Measurements from ENCODE around the gene GYS2. TPM values are rescaled to one million over a fixed set of nuclear protein-coding genes. Genes with fewer than 3 reads are reported as not detected.

The GYS2 gene
- total and polyA plus RNA-seq, 2 of the 4 experiments (the other 2 are of a cell fraction) = not detected

- Histone ChIP-seq H3K4me3 (ENCODE audit: insufficient read depth, low read depth, low read length) (no peak overlapping the region), H2BK120ac (ENCODE audit: low read depth, low read length) (no peak overlapping the region), H4K5ac (ENCODE audit: low read depth, low read length) (no peak overlapping the region), H2BK15ac (ENCODE audit: low read depth, low read length) (no peak overlapping the region), H3K9ac (ENCODE audit: low read depth, low read length) (no peak overlapping the region), H2BK20ac (ENCODE audit: low read depth, low read length) (no peak overlapping the region), H3K56ac (ENCODE audit: extremely low read depth, insufficient read depth, low read length) (no peak overlapping the region), H3K18ac (ENCODE audit: low read depth, low read length) (no peak overlapping the region), H3K9me3 (ENCODE audit: control insufficient read depth, insufficient read depth, low read length) (no peaks in the 10 kb centered on the region), H4K91ac (ENCODE audit: insufficient read depth, low read depth, low read length) (no peak overlapping the region), H2AK9ac (replicated peaks; ENCODE audit: low read depth, low read length, poor library complexity) (no peak overlapping the region), H4K8ac (ENCODE audit: low read depth in 2 of 2, low read length in 2 of 2) (no peak overlapping the region), H3K14ac (replicated peaks; ENCODE audit: low read depth, low read length) (no peak overlapping the region), H3K4me1 (ENCODE audit: control insufficient read depth, insufficient read depth, low read length) (no peaks in the 10 kb centered on the region), H2AK5ac (ENCODE audit: low read depth, low read length) (no peak overlapping the region), H3K27ac (ENCODE audit: insufficient read depth, low read length) (no peak overlapping the region), H3K27me3 (ENCODE audit: control insufficient read depth, insufficient read depth, low read length) (no peaks in the 10 kb centered on the region; the same call in 1 of the 2 replicates), H3K79me1 (ENCODE audit: low read depth in 1 of 2, low read length in 2 of 2) (no peaks in the 10 kb centered on the region), H2BK5ac (ENCODE audit: low read depth, low read length, poor library complexity, severe bottlenecking) (no peak overlapping the region), H3K4ac (ENCODE audit: low read depth, low read length) (no peak overlapping the region), H3K4me2 (ENCODE audit: low read depth, low read length) (no peak overlapping the region), H3K9me1 (ENCODE audit: insufficient read depth, low read length) (no peaks in the 10 kb centered on the region), H3K36me3 (ENCODE audit: control insufficient read depth, insufficient read depth, low read length) (no peaks in the 10 kb centered on the region), H3K23ac (ENCODE audit: low read depth, low read length) (no peak overlapping the region), H2AFZ (replicated peaks; ENCODE audit: low read length, poor library complexity) (no peak overlapping the region), H4K20me1 (ENCODE audit: insufficient read depth, low read length) (no peaks in the 10 kb centered on the region)
- intact Hi-C loops (cut with micrococcal nuclease) (no loop called here), dilution Hi-C loops (cut with HindIII; ENCODE audit: low sequenced_read_pairs, unreplicated experiment) (no loop called here), in situ Hi-C loops (cut with MboI; ENCODE audit: low sequenced_read_pairs) (no loop called here)
- ATAC-seq (ENCODE audit: low read depth) (no peak), DNase-seq (no peak)
- WGBS, 2 experiments (ENCODE audit: extremely low coverage in 2 of 2, insufficient read length in 1 of 2) = no CpG with 5 or more reads among the region's 2 CpGs
- CTCF ChIA-PET = no interaction called here
- POLR2A ChIA-PET (ENCODE audit: unreplicated experiment) = no interaction called here
- BruUV-seq (replicated peaks) = no TSS peak
- TF ChIP-seq ELK1 (IDR thresholded peaks at IDR 0.05; ENCODE audit: borderline replicate concordance, low read depth, low read length) (no peak), MXI1 (IDR thresholded peaks at IDR 0.05; ENCODE audit: borderline replicate concordance, low read depth, low read length) (no peak), RAD21 (IDR thresholded peaks at IDR 0.05; ENCODE audit: low read length) (no peak), USF2 (IDR thresholded peaks at IDR 0.05; ENCODE audit: low read depth, low read length) (no peak), RCOR1 (IDR thresholded peaks at IDR 0.05; ENCODE audit: insufficient replicate concordance, low read length) (no peak), FOS (IDR thresholded peaks at IDR 0.05; ENCODE audit: low read depth, low read length) (no peak), RFX5 (IDR thresholded peaks at IDR 0.05; ENCODE audit: low read depth, low read length) (no peak), MAFK (IDR thresholded peaks at IDR 0.05; ENCODE audit: low read depth, low read length) (no peak), POLR2A (IDR thresholded peaks at IDR 0.05; ENCODE audit: low read depth, low read length) (no peak), CTCF (conservative IDR thresholded peaks at IDR 0.05; ENCODE audit: low read depth, low read length) (no peak), SMC3 (IDR thresholded peaks at IDR 0.05; ENCODE audit: low read depth, low read length) (no peak), CEBPB (IDR thresholded peaks at IDR 0.05; ENCODE audit: low read depth, low read length) (no peak), CHD1 (IDR thresholded peaks at IDR 0.05; ENCODE audit: low read depth, low read length) (no peak)
Observed at GRCh38 chr12:21614506-21614905, 9.9 kb upstream of the GYS2 start.

All from IMR-90 (cell line).